Measurements from ENCODE around the gene GABPB1.

- TF ChIP-seq, protein P1, sequence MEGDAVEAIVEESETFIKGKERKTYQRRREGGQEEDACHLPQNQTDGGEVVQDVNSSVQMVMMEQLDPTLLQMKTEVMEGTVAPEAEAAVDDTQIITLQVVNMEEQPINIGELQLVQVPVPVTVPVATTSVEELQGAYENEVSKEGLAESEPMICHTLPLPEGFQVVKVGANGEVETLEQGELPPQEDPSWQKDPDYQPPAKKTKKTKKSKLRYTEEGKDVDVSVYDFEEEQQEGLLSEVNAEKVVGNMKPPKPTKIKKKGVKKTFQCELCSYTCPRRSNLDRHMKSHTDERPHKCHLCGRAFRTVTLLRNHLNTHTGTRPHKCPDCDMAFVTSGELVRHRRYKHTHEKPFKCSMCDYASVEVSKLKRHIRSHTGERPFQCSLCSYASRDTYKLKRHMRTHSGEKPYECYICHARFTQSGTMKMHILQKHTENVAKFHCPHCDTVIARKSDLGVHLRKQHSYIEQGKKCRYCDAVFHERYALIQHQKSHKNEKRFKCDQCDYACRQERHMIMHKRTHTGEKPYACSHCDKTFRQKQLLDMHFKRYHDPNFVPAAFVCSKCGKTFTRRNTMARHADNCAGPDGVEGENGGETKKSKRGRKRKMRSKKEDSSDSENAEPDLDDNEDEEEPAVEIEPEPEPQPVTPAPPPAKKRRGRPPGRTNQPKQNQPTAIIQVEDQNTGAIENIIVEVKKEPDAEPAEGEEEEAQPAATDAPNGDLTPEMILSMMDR (IDR thresholded peaks at IDR 0.05): no peak
- no peak for TF ChIP-seq POLR2A (IDR thresholded peaks at IDR 0.05)
Measured at GRCh38 chr15:50261981-50262380, 93.0 kb downstream of the GABPB1 start.

Measured in body of pancreas (tissue), 4 donors.